H1 (cell line): ENCODE results near the gene PDK4. TPM values are rescaled to one million over a fixed set of nuclear protein-coding genes. Genes with fewer than 3 reads are reported as not detected.

Experiments used
- CHD7 ChIP-seq: fragments of 300-600 bp; sonication (generic); IDR thresholded peaks from 2 replicates; pipeline ENCODE4 v1.7.1; 2012; ENCODE audit warnings: low read length, moderate library complexity, mild to moderate bottlenecking, inconsistent platforms; ENCODE audit not compliant: insufficient replicate concordance
- CTCF ChIP-seq, 3 experiments: IDR thresholded peaks; 1 replicate in 2 of 3; 2 replicates in 1 of 3; pipeline versions ENCODE4 v1.5.1 to v1.6.1; 2011; ENCODE audit warnings: low read length in 3 of 3, mild to moderate bottlenecking in 3 of 3, inconsistent platforms in 2 of 3, low read depth in 1 of 3, moderate library complexity in 1 of 3; ENCODE audit not compliant: insufficient read depth in 1 of 3; ENCODE audit errors: control extremely low read depth in 1 of 3
- RAD21 ChIP-seq, 2 experiments: IDR thresholded peaks in 1 of 2; conservative IDR thresholded peaks in 1 of 2; 2 replicates each; pipeline ENCODE4 v1.6.1; 2011; ENCODE audit warnings: low read depth in 2 of 2, low read length in 2 of 2, improper control_type of control experiment in 1 of 2, inconsistent platforms in 1 of 2, mild to moderate bottlenecking in 1 of 2, moderate library complexity in 1 of 2
- RFX5 ChIP-seq: IDR thresholded peaks from 2 replicates; pipeline ENCODE4 v1.6.1; 2011; ENCODE audit warnings: low read depth, low read length, improper control_type of control experiment, borderline replicate concordance
- polyA plus RNA-seq, 7 experiments: library from polyadenylated mRNA; depleted of rRNA in 3 of 7; stranded (reverse) in 5 of 7; unstranded in 2 of 7; fragments of >200 nt in 5 of 7; fragments of 200-250 nt in 2 of 7; gene quantifications; 1 replicate in 5 of 7; 2 replicates in 1 of 7; 4 replicates in 1 of 7; pipeline versions ENCODE4 v1.2.1 to v1.2.3, GENCODE V29; 2011 to 2013; ENCODE audit warnings: missing spikeins in 2 of 7, mixed read lengths in 2 of 7
- total RNA-seq: library from RNA; stranded (reverse); fragmentation: NEBNext Ultra II Directional; extraction: Animal tissue kit (Norgen Biotek cat#: 25700); gene quantifications from 2 replicates; pipeline ENCODE4 v1.2.1, GENCODE V29; 2021

PDK4 gene
- total and polyA plus RNA-seq, 2 of the 8 experiments (the other 6 are each of a cell fraction or from before 2014, with no cell fraction given): 0.26 TPM; not detected in 1

GRCh38 chr7:95592570-95592969 lies 3.7 kb downstream of the PDK4 start (continued):
- TF ChIP-seq CHD7: no peak
- no peak for TF ChIP-seq CTCF (IDR thresholded peaks at IDR 0.05; ENCODE audit: control extremely low read depth in 1 of 3, insufficient read depth in 1 of 3, low read depth in 1 of 3, low read length in 3 of 3)
- no peak for TF ChIP-seq RAD21 (IDR thresholded peaks at IDR 0.05 in 1 of 2, conservative IDR thresholded peaks at IDR 0.05 in 1 of 2; ENCODE audit: low read depth in 2 of 2, low read length in 2 of 2)
- no peak for TF ChIP-seq RFX5
